ENCODE data around the gene POTEM.
"Not testable (repeated sequence)": the region's sequence is repeated elsewhere in the genome, so short reads cannot be mapped to it uniquely, and the experiment has no call there.

Gene POTEM

DNA sequence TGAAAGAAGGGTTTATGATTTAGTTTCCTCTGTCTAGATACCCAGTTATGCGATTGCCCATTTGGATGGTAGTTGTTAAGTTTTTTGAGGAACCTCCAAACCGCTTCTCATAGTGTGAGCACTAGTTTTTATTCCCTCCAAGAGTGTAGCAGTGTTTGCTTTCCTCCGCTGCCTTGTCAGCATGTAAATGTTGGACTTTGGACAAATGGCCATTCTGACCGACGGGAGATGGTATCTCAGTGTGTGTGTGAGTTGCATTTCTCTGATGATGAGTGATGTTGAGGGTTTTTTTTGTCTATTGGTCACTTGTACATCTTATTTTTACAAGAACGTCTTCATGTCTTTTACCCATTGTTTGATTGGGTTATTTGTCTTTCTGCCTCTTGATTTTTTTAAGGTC is 11.4 kb upstream of the POTEM start:
- not testable (repeated sequence) for H3K27me3 ChIP-seq (ENCODE audit: control insufficient read depth, low read length); H3K4me3 ChIP-seq (ENCODE audit: low read length); H3K4me2 ChIP-seq (ENCODE audit: low read length); H3K36me3 ChIP-seq (ENCODE audit: control insufficient read depth, low read length); H3K9me2 ChIP-seq (replicated peaks; ENCODE audit: control insufficient read depth, low read length); H3F3A ChIP-seq (ENCODE audit: control insufficient read depth, insufficient read depth); H3K79me2 ChIP-seq (ENCODE audit: control insufficient read depth, low read length); H3K4me1 ChIP-seq (ENCODE audit: control insufficient read depth, low read length); H4K20me1 ChIP-seq (ENCODE audit: control insufficient read depth, insufficient read depth, low read depth, low read length); H3K9me3 ChIP-seq (ENCODE audit: control insufficient read depth, insufficient read depth, low read length); H3K27ac ChIP-seq (ENCODE audit: low read depth, low read length)

DNA sequence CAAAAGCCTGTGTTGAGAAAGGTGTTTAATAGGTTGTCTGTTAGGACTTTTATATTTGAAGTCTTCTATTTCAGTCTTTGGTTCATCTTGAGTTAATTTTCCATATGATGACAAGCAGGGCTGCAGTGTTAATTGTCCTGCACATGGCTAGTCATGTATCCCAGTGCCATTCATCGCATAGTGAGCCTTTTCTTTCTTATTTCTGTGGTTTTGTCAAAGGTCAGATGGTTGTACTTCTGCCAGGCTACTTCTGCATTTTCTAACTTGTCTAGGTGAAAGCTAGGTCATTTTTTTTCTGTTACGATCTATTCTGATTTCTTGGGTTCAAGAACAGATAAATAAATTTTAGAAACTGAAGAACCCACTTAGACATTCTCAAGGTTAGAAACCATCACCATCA is 5.7 kb upstream of the POTEM start:
- H3K9me2 ChIP-seq (replicated peaks; ENCODE audit: control insufficient read depth, low read length); H3K36me3 ChIP-seq (ENCODE audit: control insufficient read depth, low read length); H3K4me3 ChIP-seq (ENCODE audit: low read length); H3K27me3 ChIP-seq (ENCODE audit: control insufficient read depth, low read length); H4K20me1 ChIP-seq (ENCODE audit: control insufficient read depth, insufficient read depth, low read depth, low read length); H3K27ac ChIP-seq (ENCODE audit: low read depth, low read length); H3K79me2 ChIP-seq (ENCODE audit: control insufficient read depth, low read length); H3K4me1 ChIP-seq (ENCODE audit: control insufficient read depth, low read length); H3K4me2 ChIP-seq (ENCODE audit: low read length); H3F3A ChIP-seq (ENCODE audit: control insufficient read depth, insufficient read depth); H3K9me3 ChIP-seq (ENCODE audit: control insufficient read depth, insufficient read depth, low read length): not testable (repeated sequence)

DNA sequence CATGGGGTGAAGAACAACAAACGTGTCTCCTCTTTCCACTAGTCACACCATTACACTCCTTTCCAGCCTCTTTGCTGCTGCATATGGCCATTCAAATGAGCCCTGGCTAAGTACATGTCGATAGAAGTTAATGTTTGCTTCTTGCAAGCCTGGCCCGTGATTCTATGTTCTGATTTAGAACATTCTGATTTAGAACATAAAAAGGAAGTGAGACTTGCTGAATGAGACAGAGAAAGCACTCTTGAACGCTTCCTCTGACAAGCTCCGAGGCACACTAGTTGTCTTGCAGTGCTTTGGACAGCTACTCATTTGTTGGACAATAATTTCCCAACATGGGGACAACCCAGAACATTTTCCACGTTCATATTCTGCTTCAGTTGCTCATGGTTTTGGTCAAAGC is 5.1 kb upstream of the POTEM start:
- H4K20me1 ChIP-seq (ENCODE audit: control insufficient read depth, insufficient read depth, low read depth, low read length); H3K27me3 ChIP-seq (ENCODE audit: control insufficient read depth, low read length); H3K79me2 ChIP-seq (ENCODE audit: control insufficient read depth, low read length); H3K27ac ChIP-seq (ENCODE audit: low read depth, low read length); H3K36me3 ChIP-seq (ENCODE audit: control insufficient read depth, low read length); H3K4me2 ChIP-seq (ENCODE audit: low read length); H3F3A ChIP-seq (ENCODE audit: control insufficient read depth, insufficient read depth); H3K9me2 ChIP-seq (replicated peaks; ENCODE audit: control insufficient read depth, low read length); H3K4me1 ChIP-seq (ENCODE audit: control insufficient read depth, low read length); H3K9me3 ChIP-seq (ENCODE audit: control insufficient read depth, insufficient read depth, low read length); H3K4me3 ChIP-seq (ENCODE audit: low read length): not testable (repeated sequence)

DNA sequence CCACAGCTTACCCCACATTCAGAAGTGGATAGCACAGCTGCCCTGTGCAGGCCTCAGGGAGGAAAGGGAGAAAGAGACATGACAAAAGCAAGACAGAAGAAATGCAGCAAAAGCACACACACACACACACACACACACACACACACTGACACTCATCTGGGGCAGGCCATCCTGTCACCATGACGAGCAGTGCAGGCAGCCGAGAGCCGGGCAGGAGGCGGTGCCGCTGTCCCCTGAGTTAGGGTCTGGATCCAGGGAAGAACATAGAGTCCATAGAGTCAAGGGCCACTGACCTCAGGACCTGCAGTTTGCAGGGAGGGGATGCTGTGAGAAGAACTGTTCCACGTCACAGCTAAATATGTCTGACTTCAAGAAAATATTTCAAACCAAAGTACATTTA is 4.0 kb upstream of the POTEM start:
- not testable (repeated sequence) for H3K79me2 ChIP-seq (ENCODE audit: control insufficient read depth, low read length); H3K9me2 ChIP-seq (replicated peaks; ENCODE audit: control insufficient read depth, low read length); H3K4me3 ChIP-seq (ENCODE audit: low read length); H3K9me3 ChIP-seq (ENCODE audit: control insufficient read depth, insufficient read depth, low read length); H4K20me1 ChIP-seq (ENCODE audit: control insufficient read depth, insufficient read depth, low read depth, low read length); H3F3A ChIP-seq (ENCODE audit: control insufficient read depth, insufficient read depth); H3K4me1 ChIP-seq (ENCODE audit: control insufficient read depth, low read length); H3K4me2 ChIP-seq (ENCODE audit: low read length); H3K27me3 ChIP-seq (ENCODE audit: control insufficient read depth, low read length); H3K27ac ChIP-seq (ENCODE audit: low read depth, low read length); H3K36me3 ChIP-seq (ENCODE audit: control insufficient read depth, low read length)

DNA sequence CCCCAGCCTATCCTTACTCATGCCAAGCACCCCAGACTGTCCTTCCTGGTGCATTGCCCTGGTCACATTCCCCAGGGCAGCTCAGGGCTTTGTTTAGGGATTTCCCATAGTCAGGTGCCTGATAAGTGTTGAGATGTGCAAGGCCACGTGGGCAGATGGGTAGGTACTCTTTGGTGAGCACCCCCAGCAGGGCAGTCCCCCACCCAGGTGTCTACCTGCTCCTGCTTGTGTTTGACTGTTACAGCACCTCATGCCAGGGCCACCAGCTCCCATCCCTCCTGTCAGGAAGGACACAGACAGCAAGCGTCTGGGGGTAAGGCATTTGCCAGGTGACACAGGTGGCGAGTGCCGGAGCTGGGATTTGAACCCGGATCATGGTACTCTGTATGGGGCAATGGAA is 2.4 kb upstream of the POTEM start:
- not testable (repeated sequence) for H3K4me3 ChIP-seq (ENCODE audit: low read length); H3K27ac ChIP-seq (ENCODE audit: low read depth, low read length); H3K4me1 ChIP-seq (ENCODE audit: control insufficient read depth, low read length); H3F3A ChIP-seq (ENCODE audit: control insufficient read depth, insufficient read depth); H4K20me1 ChIP-seq (ENCODE audit: control insufficient read depth, insufficient read depth, low read depth, low read length); H3K27me3 ChIP-seq (ENCODE audit: control insufficient read depth, low read length); H3K9me3 ChIP-seq (ENCODE audit: control insufficient read depth, insufficient read depth, low read length); H3K79me2 ChIP-seq (ENCODE audit: control insufficient read depth, low read length); H3K9me2 ChIP-seq (replicated peaks; ENCODE audit: control insufficient read depth, low read length); H3K4me2 ChIP-seq (ENCODE audit: low read length); H3K36me3 ChIP-seq (ENCODE audit: control insufficient read depth, low read length)

DNA sequence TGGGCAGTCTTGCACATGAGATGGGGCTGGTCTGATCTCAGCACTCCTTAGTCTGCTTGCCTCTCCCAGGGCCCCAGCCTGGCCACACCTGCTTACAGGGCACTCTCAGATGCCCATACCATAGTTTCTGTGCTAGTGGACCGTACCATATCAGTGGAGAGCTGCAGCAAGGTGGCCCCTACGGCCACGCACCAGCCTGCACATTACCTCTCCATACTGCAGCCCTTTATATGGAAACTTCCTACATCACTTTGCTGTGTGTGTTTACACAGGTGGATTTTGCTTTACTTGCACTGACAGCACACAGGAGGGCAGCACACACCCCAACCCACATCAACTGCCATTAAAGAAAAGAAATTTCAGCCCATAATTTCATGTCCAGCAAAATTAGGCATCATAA is 35.3 kb downstream of the POTEM start:
- H3K27me3 ChIP-seq (ENCODE audit: control insufficient read depth, low read length); H3K79me2 ChIP-seq (ENCODE audit: control insufficient read depth, low read length); H4K20me1 ChIP-seq (ENCODE audit: control insufficient read depth, insufficient read depth, low read depth, low read length): not testable (repeated sequence)

DNA sequence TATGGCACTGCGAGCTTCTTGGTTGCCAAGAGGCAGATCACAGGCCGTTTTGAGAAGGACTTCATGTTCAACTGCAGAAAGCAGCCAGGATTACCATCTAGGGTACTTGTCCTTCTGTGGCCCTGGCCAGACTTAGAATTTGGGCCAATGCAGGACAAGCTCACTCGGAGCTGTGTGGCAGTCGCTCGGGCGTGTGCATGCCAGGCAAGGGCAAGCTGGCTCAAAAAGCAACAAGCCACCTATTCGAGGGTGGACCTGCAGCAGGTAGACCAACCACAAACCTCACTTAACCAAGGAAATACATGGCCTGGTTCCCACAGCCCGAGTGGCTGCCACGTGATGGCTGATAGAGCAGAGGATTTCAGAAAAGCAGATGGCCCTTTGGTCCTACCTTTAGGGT is 39.3 kb downstream of the POTEM start:
- H3K27ac ChIP-seq (ENCODE audit: low read depth, low read length); H3K4me3 ChIP-seq (ENCODE audit: low read length); H3K9me2 ChIP-seq (replicated peaks; ENCODE audit: control insufficient read depth, low read length); H3K9me3 ChIP-seq (ENCODE audit: control insufficient read depth, insufficient read depth, low read length); H3K36me3 ChIP-seq (ENCODE audit: control insufficient read depth, low read length); H3F3A ChIP-seq (ENCODE audit: control insufficient read depth, insufficient read depth); H4K20me1 ChIP-seq (ENCODE audit: control insufficient read depth, insufficient read depth, low read depth, low read length); H3K27me3 ChIP-seq (ENCODE audit: control insufficient read depth, low read length); H3K79me2 ChIP-seq (ENCODE audit: control insufficient read depth, low read length); H3K4me1 ChIP-seq (ENCODE audit: control insufficient read depth, low read length); H3K4me2 ChIP-seq (ENCODE audit: low read length): not testable (repeated sequence)

More for the DNA sequence above, 35.3 kb downstream of the POTEM start:
- H3K36me3 ChIP-seq (ENCODE audit: control insufficient read depth, low read length); H3K4me3 ChIP-seq (ENCODE audit: low read length); H3K4me2 ChIP-seq (ENCODE audit: low read length); H3K9me3 ChIP-seq (ENCODE audit: control insufficient read depth, insufficient read depth, low read length); H3K9me2 ChIP-seq (replicated peaks; ENCODE audit: control insufficient read depth, low read length); H3K27ac ChIP-seq (ENCODE audit: low read depth, low read length); H3K4me1 ChIP-seq (ENCODE audit: control insufficient read depth, low read length); H3F3A ChIP-seq (ENCODE audit: control insufficient read depth, insufficient read depth): not testable (repeated sequence)

DNA sequence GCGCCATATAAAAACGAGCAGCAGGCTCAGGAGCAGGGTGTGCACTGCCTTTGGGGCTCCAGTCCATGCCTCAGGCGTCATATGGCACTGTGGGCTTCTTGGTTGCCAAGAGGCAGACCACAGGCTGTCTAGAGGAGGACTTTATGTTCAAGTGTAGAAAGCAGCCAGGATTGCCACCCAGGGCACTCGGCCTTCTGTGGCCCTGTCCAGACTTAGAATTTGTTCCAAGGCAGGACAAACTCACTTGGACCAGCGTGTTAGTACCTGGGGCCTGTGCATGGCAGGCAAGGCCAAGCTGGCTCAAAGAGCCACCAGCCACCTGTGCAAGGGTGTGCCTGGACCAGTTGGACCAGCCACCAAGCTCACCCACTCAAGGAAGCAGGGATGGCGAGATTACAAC is 40.4 kb downstream of the POTEM start:
- H3K79me2 ChIP-seq (ENCODE audit: control insufficient read depth, low read length); H3K9me3 ChIP-seq (ENCODE audit: control insufficient read depth, insufficient read depth, low read length); H3K36me3 ChIP-seq (ENCODE audit: control insufficient read depth, low read length); H3K27me3 ChIP-seq (ENCODE audit: control insufficient read depth, low read length); H4K20me1 ChIP-seq (ENCODE audit: control insufficient read depth, insufficient read depth, low read depth, low read length); H3F3A ChIP-seq (ENCODE audit: control insufficient read depth, insufficient read depth); H3K27ac ChIP-seq (ENCODE audit: low read depth, low read length); H3K9me2 ChIP-seq (replicated peaks; ENCODE audit: control insufficient read depth, low read length); H3K4me3 ChIP-seq (ENCODE audit: low read length); H3K4me2 ChIP-seq (ENCODE audit: low read length); H3K4me1 ChIP-seq (ENCODE audit: control insufficient read depth, low read length): not testable (repeated sequence)

DNA sequence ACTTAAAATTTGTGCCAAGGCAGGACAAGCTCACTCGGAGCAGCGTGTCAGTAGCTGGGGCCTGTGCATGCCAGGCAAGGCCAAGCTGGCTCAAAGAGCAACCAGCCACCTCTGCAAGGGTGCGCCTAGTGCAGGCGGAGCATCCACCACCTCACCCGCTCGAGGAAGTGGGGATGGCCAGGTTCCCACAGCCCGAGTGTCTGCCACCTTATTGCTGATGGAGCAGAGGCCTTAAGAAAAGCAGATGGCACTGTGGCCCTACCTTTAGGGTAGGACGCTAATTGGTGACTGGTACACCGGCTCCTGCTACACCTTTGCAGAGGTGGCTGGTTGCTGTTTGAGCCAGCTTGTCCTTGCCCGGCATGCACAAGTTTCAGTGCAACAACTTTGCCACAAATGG is 43.8 kb downstream of the POTEM start:
- not testable (repeated sequence) for H3K4me1 ChIP-seq (ENCODE audit: control insufficient read depth, low read length)

More for the DNA sequence above, 43.8 kb downstream of the POTEM start:
- not testable (repeated sequence) for H3K79me2 ChIP-seq (ENCODE audit: control insufficient read depth, low read length); H3K9me2 ChIP-seq (replicated peaks; ENCODE audit: control insufficient read depth, low read length); H3K9me3 ChIP-seq (ENCODE audit: control insufficient read depth, insufficient read depth, low read length); H4K20me1 ChIP-seq (ENCODE audit: control insufficient read depth, insufficient read depth, low read depth, low read length); H3K27me3 ChIP-seq (ENCODE audit: control insufficient read depth, low read length); H3F3A ChIP-seq (ENCODE audit: control insufficient read depth, insufficient read depth); H3K4me2 ChIP-seq (ENCODE audit: low read length); H3K27ac ChIP-seq (ENCODE audit: low read depth, low read length); H3K36me3 ChIP-seq (ENCODE audit: control insufficient read depth, low read length); H3K4me3 ChIP-seq (ENCODE audit: low read length)

All from DOHH2 (cell line).